A549 (cell line): ENCODE results near the gene ARFGAP2. TPM values are rescaled to one million over a fixed set of nuclear protein-coding genes. Genes with fewer than 3 reads are reported as not detected.

Experiments
- ATAC-seq, 2 experiments: fragments of 200-7000 bp in 1 of 2; fragments of >200 bp in 1 of 2; cut with Nextera tagmentation in 1 of 2; cut with Tn5 transposase in 1 of 2; 3 replicates each; pipeline versions ENCODE4 v1.8.0 to v1.9.1; 2018 to 2020; ENCODE audit warnings: mild to moderate bottlenecking in 1 of 2, moderate library complexity in 1 of 2
- CTCF ChIA-PET: fragments of 300-600 bp; sonication (Branson Sonifier 250); formaldehyde crosslinking; extraction: SDS; loops from one replicate; lab custom pipeline; 2021; ENCODE audit warnings: antibody characterized with exemption, inconsistent platforms; lab: Yijun Ruan, JAX
- POLR2A ChIA-PET: fragments of 350-600 bp; formaldehyde crosslinking; extraction: SDS; loops from one replicate; lab custom pipeline; 2021; ENCODE audit warnings: antibody characterized with exemption, inconsistent platforms; lab: Yijun Ruan, JAX
- DNase-seq, 2 experiments: peaks; one replicate each; pipeline versions ENCODE4 v3.0.0 to v3.0.0-alpha.2; 2011 to 2016; ENCODE audit warnings: low read depth in 1 of 2, low spot score in 1 of 2
- FAIRE-seq: peaks from 2 replicates; lab custom pipeline; 2011; peaks lifted over from hg19 to GRCh38; lab: Jason Lieb, UNC
- H3K27ac ChIP-seq, 2 experiments: fragments of >200 bp; sonication (Bioruptor Twin); formaldehyde crosslinking; 3 replicates each; pipeline ENCODE4 v1.5.1; 2016 to 2017
- H3K4me1 ChIP-seq: fragments of >200 bp; sonication (Bioruptor Twin); formaldehyde crosslinking; 3 replicates; pipeline ENCODE4 v1.6.1; 2016
- H3K4me2 ChIP-seq: fragments of >200 bp; sonication (Bioruptor Twin); formaldehyde crosslinking; 3 replicates; pipeline ENCODE4 v1.6.1; 2016
- H3K4me3 ChIP-seq: fragments of >200 bp; sonication (Bioruptor Twin); formaldehyde crosslinking; 3 replicates; pipeline ENCODE4 v1.5.1; 2016
- H3K9me3 ChIP-seq: fragments of >200 bp; sonication (Bioruptor Twin); formaldehyde crosslinking; 3 replicates; pipeline ENCODE4 v1.6.1; 2016
- CBX2 ChIP-seq: fragments of 200-600 bp; sonication (generic); IDR thresholded peaks from 2 replicates; pipeline ENCODE4 v1.6.1; 2016; ENCODE audit warnings: low read depth, mild to moderate bottlenecking, borderline replicate concordance
- CEBPB ChIP-seq, 2 experiments: fragments of >200 bp in 1 of 2; sonication (Bioruptor Twin) in 1 of 2; formaldehyde crosslinking in 1 of 2; IDR thresholded peaks; 2 replicates each; pipeline ENCODE4 v1.6.1; 2012 to 2016
- CTCF ChIP-seq: fragments of >200 bp; sonication (Bioruptor Twin); formaldehyde crosslinking; IDR thresholded peaks from 3 replicates; pipeline ENCODE4 v1.5.1; 2016
- EHF ChIP-seq: fragments of 250-450 bp; sonication (Bioruptor Pico); IDR thresholded peaks from 2 replicates; pipeline ENCODE4 v1.5.0; 2020; ENCODE audit warnings: mild to moderate bottlenecking
- FOSB ChIP-seq: fragments of 250-450 bp; sonication (Bioruptor Pico); IDR thresholded peaks from 2 replicates; pipeline ENCODE4 v1.5.0; 2020; ENCODE audit warnings: mild to moderate bottlenecking, moderate library complexity
- JUN ChIP-seq, 2 experiments: fragments of >200 bp; sonication (Bioruptor Twin); formaldehyde crosslinking; IDR thresholded peaks; 2 replicates in 1 of 2; 3 replicates in 1 of 2; pipeline ENCODE4 v1.6.1; 2016 to 2017
- KDM1A ChIP-seq: fragments of 200-600 bp; sonication (generic); IDR thresholded peaks from 2 replicates; pipeline ENCODE4 v1.6.1; 2016; ENCODE audit warnings: low read depth, mild to moderate bottlenecking
- NPAS2 ChIP-seq: fragments of 250-450 bp; sonication (Bioruptor Pico); IDR thresholded peaks from 2 replicates; pipeline ENCODE4 v1.8.0; 2022; ENCODE audit warnings: mild to moderate bottlenecking, moderate library complexity, borderline replicate concordance
- POLR2A ChIP-seq: IDR thresholded peaks from 2 replicates; pipeline ENCODE4 v1.6.1; 2012; ENCODE audit warnings: mild to moderate bottlenecking, low read length
- RAD21 ChIP-seq, 2 experiments: fragments of >200 bp in 1 of 2; sonication (Bioruptor Twin) in 1 of 2; formaldehyde crosslinking in 1 of 2; IDR thresholded peaks in 1 of 2; conservative IDR thresholded peaks in 1 of 2; 2 replicates in 1 of 2; 3 replicates in 1 of 2; pipeline ENCODE4 v1.6.1; 2012 to 2018; ENCODE audit warnings: inconsistent platforms in 1 of 2
- RCOR1 ChIP-seq: fragments of 150-350 bp; IDR thresholded peaks from 2 replicates; pipeline ENCODE4 v1.6.1; 2014; ENCODE audit warnings: antibody characterized with exemption, low read length, low read depth
- RFX5 ChIP-seq: fragments of 450-650 bp; IDR thresholded peaks from 2 replicates; pipeline ENCODE4 v1.7.1; 2014; ENCODE audit warnings: antibody characterized with exemption, mild to moderate bottlenecking, moderate library complexity
- SMC3 ChIP-seq: fragments of >200 bp; sonication (Bioruptor Twin); formaldehyde crosslinking; IDR thresholded peaks from 3 replicates; pipeline ENCODE4 v1.6.1; 2018; ENCODE audit warnings: inconsistent platforms
- TFCP2L1 ChIP-seq: fragments of 250-450 bp; sonication (Bioruptor Pico); IDR thresholded peaks from 2 replicates; pipeline ENCODE4 v1.5.0; 2021; ENCODE audit warnings: mild to moderate bottlenecking
- USF2 ChIP-seq: fragments of 450-650 bp; IDR thresholded peaks from 2 replicates; pipeline ENCODE4 v1.6.1; 2014; ENCODE audit warnings: antibody characterized with exemption
- ZC3H11A ChIP-seq: fragments of 450-650 bp; IDR thresholded peaks from 2 replicates; pipeline ENCODE4 v1.6.1; 2014; ENCODE audit warnings: antibody characterized with exemption, mild to moderate bottlenecking
- WGBS: methylation state at CpG from one replicate; pipeline ENCODE4 v1.1.6; 2017; ENCODE audit errors: missing lambda C conversion rate; 5-methylcytosine and 5-hydroxymethylcytosine counted together
- polyA plus RNA-seq, 4 experiments: library from polyadenylated mRNA; depleted of rRNA in 3 of 4; stranded (reverse); fragments of >200 nt; fragmentation: RNase III in 1 of 4; extraction: RNeasy Plus Mini Kit Qiagen cat#74134 plus additional on column Dnase treatment in 1 of 4; gene quantifications; 2 replicates in 3 of 4; 3 replicates in 1 of 4; pipeline ENCODE4 v1.2.3, GENCODE V29; 2011 to 2017

The ARFGAP2 gene
- polyA plus RNA-seq, 2 of the 4 experiments (the other 2 are of a cell fraction) = 29.5 to 34.0 TPM

- TF ChIP-seq USF2 (no peak), ZC3H11A (no peak)
These were observed 14.3 kb downstream of the ARFGAP2 start (continued) for GRCh38 chr11:47162426-47162825.

- no peaks in the 10 kb centered on the region for H3K9me3 ChIP-seq
- no peak for ATAC-seq
- CTCF ChIA-PET = interaction anchor here (0.7 to 8.8 kb wide), 22 partner anchors 10 to 280 kb away, joined by 3 to 82 read pairs (median 4); partner anchors contain the start of gene ARFGAP2
- no peak overlapping the region for H3K27ac ChIP-seq
- POLR2A ChIA-PET = no interaction called here
- FAIRE-seq = no peak
- no peak for DNase-seq
- TF ChIP-seq CEBPB (IDR thresholded peaks at IDR 0.05) (no peak), ZC3H11A (0 out of 2 replicates have a peak, but pooled peaks have one; percentile 0)
- H3K4me3 ChIP-seq = no peak overlapping the region
- WGBS = 72% methylated on average over 8 of the region's 9 CpGs
- no peak overlapping the region for H3K4me2 ChIP-seq
- H3K4me1 ChIP-seq = no peaks in the 10 kb centered on the region
These were observed 14.8 kb downstream of the ARFGAP2 start for GRCh38 chr11:47161890-47162289.

- ChIA-PET POLR2A (no interaction called here), CTCF (interaction anchor here (0.6 to 8.8 kb wide), 37 partner anchors 9 to 309 kb away, joined by 3 to 82 read pairs (median 4); partner anchors contain the start of gene ARFGAP2)
- no peak for FAIRE-seq
- Histone ChIP-seq H3K4me1 (no peaks in the 10 kb centered on the region), H3K4me2 (no peak overlapping the region), H3K27ac (no peak overlapping the region), H3K4me3 (no peak overlapping the region), H3K9me3 (no peaks in the 10 kb centered on the region)
- peak; percentile 75 to 92 for DNase-seq
- 50% methylated on average over 14 of the region's 14 CpGs for WGBS
- peak; percentile 79 to 90 for ATAC-seq
- TF ChIP-seq JUN (IDR thresholded peaks at IDR 0.05) (0 out of 5 replicates have a peak, but pooled peaks of 1 of the 2 experiments have one; percentile 25), RCOR1 (no peak), CTCF (peak; percentile 76), SMC3 (peak; percentile 56; the same call in 2 of the 3 replicates), NPAS2 (CRISPR knock-in tag) (no peak), CBX2 (no peak), RAD21 (conservative IDR thresholded peaks at IDR 0.05 in 1 of 2, IDR thresholded peaks at IDR 0.05 in 1 of 2) (peak; percentile 66 to 68)
These were observed 15.4 kb downstream of the ARFGAP2 start for GRCh38 chr11:47161134-47161854.

- Histone ChIP-seq H3K27ac (no peak overlapping the region), H3K4me2 (no peak overlapping the region), H3K4me3 (no peak overlapping the region), H3K4me1 (no peaks in the 10 kb centered on the region), H3K9me3 (no peaks in the 10 kb centered on the region)
- peak; percentile 11 to 19; a peak in 4 of 6 replicates for ATAC-seq
- POLR2A ChIA-PET = no interaction called here
- TF ChIP-seq TFCP2L1 (CRISPR knock-in tag) (no peak), KDM1A (no peak), FOSB (CRISPR knock-in tag) (no peak), SMC3 (no peak), RFX5 (no peak), EHF (CRISPR knock-in tag) (no peak), JUN (IDR thresholded peaks at IDR 0.05) (0 out of 5 replicates have a peak, but pooled peaks of 1 of the 2 experiments have one; percentile 2), POLR2A (no peak)
- CTCF ChIA-PET = interaction anchor here (0.6 to 8.8 kb wide), 24 partner anchors 9 to 309 kb away, joined by 3 to 82 read pairs (median 4); partner anchors contain the start of gene ARFGAP2
- peak in 1 of 2 experiments; percentile 19 for DNase-seq
- no peak for FAIRE-seq
- 90% methylated on average over 2 of the region's 5 CpGs for WGBS
These were observed 15.9 kb downstream of the ARFGAP2 start for GRCh38 chr11:47160753-47161133.
